Suprapubic skin (tissue), 4 donors: ENCODE data around the gene TOMM7.

Experiments used
- CTCF ChIP-seq, 2 donors: fragments of 200-600 bp in 1 of 2; fragments of 450-650 bp in 1 of 2; sonication (generic) in 1 of 2; IDR thresholded peaks; one replicate each; pipeline ENCODE4 v1.5.1; 2016 to 2019; ENCODE audit warnings: antibody characterized with exemption in 2 of 2, mild to moderate bottlenecking in 1 of 2, moderate library complexity in 1 of 2
- EP300 ChIP-seq: sonication (generic); formaldehyde crosslinking; IDR thresholded peaks from one replicate; pipeline ENCODE4 v1.6.1; 2017; ENCODE audit warnings: antibody characterized with exemption
- POLR2A ChIP-seq, 2 donors: fragments of 450-650 bp; IDR thresholded peaks; one replicate each; pipeline ENCODE4 v1.6.1; 2017; ENCODE audit warnings: antibody characterized with exemption in 2 of 2, mild to moderate bottlenecking in 2 of 2, moderate library complexity in 2 of 2
- POLR2AphosphoS5 ChIP-seq, 3 donors: sonication (generic); formaldehyde crosslinking; IDR thresholded peaks; one replicate each; pipeline ENCODE4 v1.6.1; 2017; ENCODE audit warnings: antibody characterized with exemption in 3 of 3

- TF ChIP-seq CTCF (IDR thresholded peaks at IDR 0.05) (no peak), POLR2AphosphoS5 (IDR thresholded peaks at IDR 0.05) (no peak), POLR2A (IDR thresholded peaks at IDR 0.05) (no peak), EP300 (no peak)
Measured at GRCh38 chr7:22831602-22832305, 9.1 kb upstream of the TOMM7 start.
